Mucosa of stomach (tissue), 1 donor: Measurements from ENCODE around the gene RNF166.
A peak's percentile ranks its signal among the peaks of the same experiment; 100 is the strongest.

Source experiments
- H3K27me3 ChIP-seq: one replicate; pipeline ENCODE4 v1.7.0; 2013; ENCODE audit warnings: mild to moderate bottlenecking, low read length; ENCODE audit not compliant: control insufficient read depth, insufficient read depth
- H3K36me3 ChIP-seq: one replicate; pipeline ENCODE4 v1.7.0; 2013; ENCODE audit warnings: low read length; ENCODE audit not compliant: control insufficient read depth, insufficient read depth
- H3K4me1 ChIP-seq: one replicate; pipeline ENCODE4 v1.7.0; 2013; ENCODE audit warnings: mild to moderate bottlenecking, low read length; ENCODE audit not compliant: control insufficient read depth, insufficient read depth
- H3K4me3 ChIP-seq: one replicate; pipeline ENCODE4 v1.7.0; 2013; ENCODE audit warnings: low read length
- H3K9ac ChIP-seq: one replicate; pipeline ENCODE4 v1.7.0; 2013; ENCODE audit warnings: mild to moderate bottlenecking, low read length, moderate library complexity
- H3K9me3 ChIP-seq: one replicate; pipeline ENCODE4 v1.7.0; 2013; ENCODE audit warnings: mild to moderate bottlenecking, low read length, moderate library complexity; ENCODE audit not compliant: control insufficient read depth
- donor health status: Pancreatic carcinoma.

The RNF166 gene

GRCh38 chr16:88662843-88663606 is 43.2 kb downstream of the RNF166 start, which contains the start of gene MVD:
TSS of gene MVD (minus strand) at chr16:88663091. CDS start at chr16:88663080, 11 bp downstream.
- Histone ChIP-seq H3K4me1 (peaks cover 8% of the 10 kb centered on the region), H3K4me3 (peak within 1 kb of the TSS; percentile 87), H3K27me3 (no peaks in the 10 kb centered on the region)

GRCh38 chr16:88662222-88662842 is 43.9 kb downstream of the RNF166 start:
- peak overlapping the region; percentile 93 for H3K9ac ChIP-seq
- H3K4me1 ChIP-seq = peaks cover 8% of the 10 kb centered on the region
- H3K4me3 ChIP-seq = peak overlapping the region; percentile 87
- H3K27me3 ChIP-seq = no peaks in the 10 kb centered on the region
- H3K36me3 ChIP-seq = no peaks in the 10 kb centered on the region
- H3K9me3 ChIP-seq = no peaks in the 10 kb centered on the region

More at GRCh38 chr16:88662843-88663606, 43.2 kb downstream of the RNF166 start, which contains the start of gene MVD:
- Histone ChIP-seq H3K36me3 (no peaks in the 10 kb centered on the region), H3K9me3 (no peaks in the 10 kb centered on the region), H3K9ac (peak within 1 kb of the TSS; percentile 93)

GRCh38 chr16:88661468-88661867 is 44.7 kb downstream of the RNF166 start:
- Histone ChIP-seq H3K4me1 (peaks cover 8% of the 10 kb centered on the region), H3K4me3 (no peak overlapping the region), H3K9me3 (no peaks in the 10 kb centered on the region), H3K27me3 (no peaks in the 10 kb centered on the region), H3K36me3 (no peaks in the 10 kb centered on the region), H3K9ac (no peak overlapping the region)

- peaks cover 8% of the 10 kb centered on the region for H3K4me1 ChIP-seq
- no peak overlapping the region for H3K4me3 ChIP-seq
- no peaks in the 10 kb centered on the region for H3K36me3 ChIP-seq
- H3K9me3 ChIP-seq = no peaks in the 10 kb centered on the region
- H3K9ac ChIP-seq = no peak overlapping the region
- no peaks in the 10 kb centered on the region for H3K27me3 ChIP-seq
Measured at GRCh38 chr16:88659160-88659559, 47.0 kb downstream of the RNF166 start.

- Histone ChIP-seq H3K4me1 (peaks cover 4% of the 10 kb centered on the region), H3K9me3 (no peaks in the 10 kb centered on the region), H3K4me3 (no peak overlapping the region), H3K9ac (no peak overlapping the region), H3K27me3 (no peaks in the 10 kb centered on the region), H3K36me3 (no peaks in the 10 kb centered on the region)
Measured at GRCh38 chr16:88658714-88659113, 47.5 kb downstream of the RNF166 start.

GRCh38 chr16:88657371-88657770 is 48.8 kb downstream of the RNF166 start:
- Histone ChIP-seq H3K9ac (no peak overlapping the region), H3K4me3 (no peak overlapping the region), H3K27me3 (no peaks in the 10 kb centered on the region), H3K9me3 (no peaks in the 10 kb centered on the region), H3K36me3 (no peaks in the 10 kb centered on the region), H3K4me1 (peaks cover 4% of the 10 kb centered on the region)

GRCh38 chr16:88656291-88656980 is 49.8 kb downstream of the RNF166 start:
- Histone ChIP-seq H3K36me3 (no peaks in the 10 kb centered on the region), H3K9ac (no peak overlapping the region), H3K9me3 (no peaks in the 10 kb centered on the region), H3K4me1 (peaks cover 4% of the 10 kb centered on the region), H3K4me3 (no peak overlapping the region), H3K27me3 (no peaks in the 10 kb centered on the region)

- Histone ChIP-seq H3K9me3 (no peaks in the 10 kb centered on the region), H3K27me3 (no peaks in the 10 kb centered on the region), H3K4me3 (no peak overlapping the region), H3K36me3 (no peaks in the 10 kb centered on the region), H3K4me1 (peaks cover 8% of the 10 kb centered on the region), H3K9ac (no peak overlapping the region)
Measured at GRCh38 chr16:88655733-88656281, 50.4 kb downstream of the RNF166 start.

GRCh38 chr16:88655053-88655732 is 51.0 kb downstream of the RNF166 start:
- no peaks in the 10 kb centered on the region for H3K27me3 ChIP-seq
- H3K4me3 ChIP-seq = no peak overlapping the region
- peaks cover 11% of the 10 kb centered on the region for H3K4me1 ChIP-seq
- no peak overlapping the region for H3K9ac ChIP-seq
- H3K9me3 ChIP-seq = no peaks in the 10 kb centered on the region
- H3K36me3 ChIP-seq = no peaks in the 10 kb centered on the region

GRCh38 chr16:88654363-88655052 is 51.7 kb downstream of the RNF166 start:
- Histone ChIP-seq H3K4me3 (no peak overlapping the region), H3K9me3 (no peaks in the 10 kb centered on the region), H3K4me1 (peaks cover 17% of the 10 kb centered on the region), H3K27me3 (no peaks in the 10 kb centered on the region), H3K36me3 (no peaks in the 10 kb centered on the region), H3K9ac (no peak overlapping the region)
